Inferior parietal cortex (tissue), 1 donor: ENCODE data around the gene OVCH1.
"Not testable (repeated sequence)": the region's sequence is repeated elsewhere in the genome, so short reads cannot be mapped to it uniquely, and the experiment has no call there.

Experiments used
- DNase-seq: peaks from one replicate; pipeline ENCODE4 v3.0.0-alpha.2; 2016; ENCODE audit errors: extremely low spot score

The OVCH1 gene

DNA sequence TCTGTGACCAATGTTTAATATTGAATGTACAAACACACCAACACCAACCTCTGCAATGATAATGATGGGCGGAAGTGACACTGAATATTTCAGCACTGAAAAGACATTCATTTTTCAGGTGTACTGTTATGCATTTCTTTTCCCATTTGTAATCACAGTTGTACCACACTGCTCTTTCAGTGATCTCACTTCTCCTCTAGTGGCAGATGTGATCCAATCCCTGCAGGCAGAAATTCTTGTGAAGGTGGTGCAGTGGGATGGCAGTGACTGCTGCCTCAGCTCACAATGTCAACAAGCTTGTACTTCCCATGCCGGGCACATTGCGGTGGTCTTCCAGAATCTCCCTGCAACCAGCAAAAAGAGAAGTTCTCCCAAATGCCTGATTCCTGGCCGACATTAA lies 93.5 kb downstream of the OVCH1 start:
- no peak for DNase-seq

DNA sequence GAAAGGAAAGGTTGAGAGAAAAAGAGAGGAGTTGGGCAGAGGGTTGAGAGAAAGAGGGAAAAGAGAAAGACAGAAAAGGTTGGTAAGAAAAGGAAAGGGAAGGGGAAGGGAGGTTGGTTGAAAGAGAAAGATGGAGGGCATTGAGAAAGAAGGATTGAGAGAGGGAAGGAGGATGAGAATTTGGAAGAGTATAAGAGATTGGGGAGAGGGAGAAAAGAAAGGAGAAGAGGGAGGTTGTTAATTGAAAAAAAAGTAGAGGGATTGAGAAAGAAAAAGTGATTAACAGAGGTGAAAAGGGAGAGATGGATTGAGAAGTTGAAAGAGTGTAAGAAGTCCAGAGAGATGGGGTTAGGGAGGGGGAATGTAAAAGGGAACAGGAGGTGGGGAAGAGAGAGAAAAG lies 95.0 kb downstream of the OVCH1 start:
- no peak for DNase-seq

DNA sequence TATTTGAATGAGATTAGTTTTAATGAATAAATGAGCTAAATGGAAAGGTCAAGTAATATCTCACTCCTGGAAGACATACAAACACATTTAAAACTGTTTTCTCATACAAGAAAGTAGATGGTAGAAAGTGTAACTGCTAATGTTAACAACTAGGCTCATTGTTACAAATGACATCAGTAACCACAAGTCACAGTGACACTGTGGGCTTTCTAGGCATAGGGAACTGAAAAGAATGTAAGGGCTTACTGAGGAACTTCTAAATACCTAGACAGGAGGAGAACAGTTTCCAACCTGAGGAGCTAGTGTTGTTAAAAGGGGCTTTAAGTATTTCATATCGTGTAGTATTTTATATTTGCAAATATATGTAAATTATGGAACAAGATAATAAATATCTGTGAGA lies 99.0 kb downstream of the OVCH1 start:
- no peak for DNase-seq

DNA sequence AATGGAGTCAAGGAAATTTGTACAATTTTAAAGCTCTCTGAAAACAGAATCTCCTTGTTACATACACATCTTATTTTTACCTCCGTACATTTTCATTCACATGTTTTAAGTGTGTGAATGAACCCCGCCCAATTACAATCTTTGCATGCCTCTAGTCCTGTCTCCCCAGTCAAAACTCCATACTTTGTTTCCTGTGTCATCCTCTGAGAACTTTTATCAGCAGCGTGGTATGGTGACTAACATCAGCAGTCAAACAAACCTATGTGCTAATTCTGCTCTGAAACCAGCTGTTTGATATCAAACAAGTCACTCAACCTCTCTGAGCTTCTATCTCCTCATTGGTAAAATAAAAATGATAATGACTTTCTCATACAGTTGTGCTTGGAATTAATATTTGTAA lies 100.7 kb downstream of the OVCH1 start:
- no peak for DNase-seq

DNA sequence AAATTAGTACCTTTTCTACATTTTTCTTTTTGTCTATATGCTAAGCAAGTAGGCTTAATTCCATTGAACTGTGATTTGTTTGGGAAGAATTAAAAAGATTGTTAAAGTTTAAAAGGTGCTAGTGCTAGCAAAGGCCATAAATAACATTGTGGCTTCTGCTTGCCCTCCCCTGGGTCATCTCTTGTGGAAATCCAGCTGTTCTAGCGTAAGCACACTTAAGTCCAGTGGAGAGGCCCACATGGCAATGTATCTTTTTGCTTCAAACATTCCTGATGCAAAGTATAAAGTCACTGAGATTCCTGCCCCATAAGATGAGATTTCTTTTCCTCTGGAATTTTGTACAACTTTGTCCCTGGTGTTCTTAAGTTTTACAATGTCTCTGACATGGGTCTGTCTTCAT lies 102.1 kb downstream of the OVCH1 start:
- DNase-seq = no peak

DNA sequence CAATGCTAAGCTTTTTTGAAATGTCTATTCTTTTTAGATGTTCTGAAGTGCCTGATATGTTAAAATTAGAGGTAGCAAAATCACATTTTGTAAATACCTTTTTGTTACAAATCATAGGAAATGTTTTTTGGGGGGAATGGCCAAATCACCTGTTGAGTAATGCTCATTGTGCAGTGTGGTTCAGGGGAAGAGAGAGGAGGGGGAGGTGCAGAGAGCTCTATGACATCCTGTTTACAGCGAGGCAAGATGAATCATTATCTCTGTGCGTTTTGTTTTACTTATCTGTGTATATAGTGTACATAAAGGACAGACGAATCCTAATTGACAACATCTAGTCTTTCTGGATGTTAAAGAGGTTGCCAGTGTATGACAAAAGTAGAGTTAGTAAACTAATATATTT lies 107.1 kb downstream of the OVCH1 start:
- DNase-seq = not testable (repeated sequence)

DNA sequence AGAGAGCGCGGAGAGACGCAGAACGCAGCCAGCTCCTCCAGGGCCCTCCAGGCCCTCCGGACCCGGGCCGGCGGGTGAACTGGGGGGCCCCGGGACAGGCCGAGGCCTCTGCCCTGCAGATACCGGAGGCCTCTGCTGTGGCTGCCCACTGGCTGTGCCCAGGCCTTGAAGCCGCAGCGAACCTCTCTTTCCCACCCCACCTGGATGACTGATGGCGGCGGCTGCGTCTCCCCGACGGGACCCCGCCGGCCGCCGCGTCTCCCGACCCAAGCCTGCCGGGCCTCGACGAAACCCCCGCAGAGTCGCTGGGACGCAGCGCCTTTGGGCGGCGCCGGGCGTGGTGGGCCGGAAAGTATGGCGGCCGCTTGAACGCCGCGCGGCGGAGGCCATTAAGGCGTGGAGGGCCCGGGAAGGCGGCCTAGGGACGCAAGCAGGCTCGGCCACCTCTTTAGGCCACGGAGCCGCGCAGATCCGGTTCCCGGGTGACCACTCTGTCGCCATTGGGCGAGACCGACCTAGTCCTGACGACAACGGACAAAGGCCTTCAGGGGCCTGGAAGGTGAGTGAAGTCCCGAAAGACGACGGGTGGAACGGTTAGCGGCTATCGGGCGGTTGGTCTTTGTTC lies 108.1 kb downstream of the OVCH1 start:
- no peak for DNase-seq

DNA sequence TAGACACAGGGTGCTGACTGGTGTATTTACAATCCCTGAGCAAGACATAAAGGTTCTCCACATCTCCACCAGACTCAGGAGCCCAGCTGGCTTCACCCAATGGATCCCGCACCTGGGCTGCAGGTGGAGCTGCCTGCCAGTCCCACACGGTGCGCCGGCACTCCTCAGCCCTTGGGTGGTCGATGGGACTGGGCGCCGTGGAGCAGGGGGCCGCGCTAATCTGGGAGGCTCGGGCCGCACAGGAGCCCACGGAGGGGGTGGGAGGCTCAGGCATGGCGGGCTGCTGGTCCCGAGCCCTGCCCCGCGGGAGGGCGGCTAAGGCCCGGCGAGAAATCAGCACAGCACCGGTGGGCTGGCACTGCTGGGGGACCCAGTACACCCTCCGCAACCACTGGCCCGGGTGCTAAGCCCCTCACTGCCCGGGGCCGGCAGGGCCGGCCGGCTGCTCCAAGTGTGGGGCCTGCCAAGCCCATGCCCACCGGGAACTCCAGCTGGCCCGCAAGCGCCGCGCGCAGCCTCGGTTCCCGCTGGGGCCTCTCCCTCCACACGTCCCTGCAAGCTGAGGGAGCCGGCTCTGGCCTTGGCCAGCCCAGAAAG lies 111.3 kb downstream of the OVCH1 start:
- not testable (repeated sequence) for DNase-seq

DNA sequence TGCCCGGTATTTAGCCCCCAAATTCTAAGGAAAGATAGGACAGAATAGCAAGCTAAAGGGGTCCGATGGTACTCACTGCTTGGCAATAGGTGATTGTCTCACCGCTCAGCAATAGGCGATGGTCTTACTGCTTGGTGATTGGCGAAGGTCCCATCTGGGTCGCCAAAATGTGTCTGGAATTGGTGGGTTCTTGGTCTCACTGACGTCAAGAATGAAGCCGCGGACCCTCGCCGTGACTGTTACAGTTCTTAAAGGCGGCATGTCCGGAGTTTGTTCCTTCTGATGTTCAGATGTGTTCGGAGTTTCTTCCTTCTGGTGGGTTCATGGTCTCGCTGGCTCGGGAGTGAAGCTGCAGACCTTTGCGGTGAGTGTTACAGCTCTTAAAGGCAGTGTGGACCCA lies 112.3 kb downstream of the OVCH1 start:
- DNase-seq = not testable (repeated sequence)

DNA sequence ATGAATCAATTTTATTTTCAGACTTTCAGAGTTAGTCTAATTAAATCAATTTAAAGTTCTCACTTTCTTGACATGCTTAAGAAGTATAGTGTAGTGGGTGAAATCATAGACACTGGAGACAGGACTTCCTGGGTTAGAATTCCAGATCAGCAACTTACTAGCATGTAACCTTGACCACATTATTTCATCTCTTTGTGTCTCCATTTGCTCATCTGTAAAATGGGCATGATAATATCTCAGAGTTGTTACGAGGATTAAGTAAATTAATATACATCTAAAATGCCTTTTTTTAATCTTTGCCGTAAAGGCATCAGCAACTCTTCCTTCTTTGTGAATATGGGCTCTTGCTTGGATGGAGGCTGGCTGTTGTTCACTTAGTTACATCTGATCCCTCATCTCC lies 115.2 kb downstream of the OVCH1 start:
- DNase-seq = no peak

DNA sequence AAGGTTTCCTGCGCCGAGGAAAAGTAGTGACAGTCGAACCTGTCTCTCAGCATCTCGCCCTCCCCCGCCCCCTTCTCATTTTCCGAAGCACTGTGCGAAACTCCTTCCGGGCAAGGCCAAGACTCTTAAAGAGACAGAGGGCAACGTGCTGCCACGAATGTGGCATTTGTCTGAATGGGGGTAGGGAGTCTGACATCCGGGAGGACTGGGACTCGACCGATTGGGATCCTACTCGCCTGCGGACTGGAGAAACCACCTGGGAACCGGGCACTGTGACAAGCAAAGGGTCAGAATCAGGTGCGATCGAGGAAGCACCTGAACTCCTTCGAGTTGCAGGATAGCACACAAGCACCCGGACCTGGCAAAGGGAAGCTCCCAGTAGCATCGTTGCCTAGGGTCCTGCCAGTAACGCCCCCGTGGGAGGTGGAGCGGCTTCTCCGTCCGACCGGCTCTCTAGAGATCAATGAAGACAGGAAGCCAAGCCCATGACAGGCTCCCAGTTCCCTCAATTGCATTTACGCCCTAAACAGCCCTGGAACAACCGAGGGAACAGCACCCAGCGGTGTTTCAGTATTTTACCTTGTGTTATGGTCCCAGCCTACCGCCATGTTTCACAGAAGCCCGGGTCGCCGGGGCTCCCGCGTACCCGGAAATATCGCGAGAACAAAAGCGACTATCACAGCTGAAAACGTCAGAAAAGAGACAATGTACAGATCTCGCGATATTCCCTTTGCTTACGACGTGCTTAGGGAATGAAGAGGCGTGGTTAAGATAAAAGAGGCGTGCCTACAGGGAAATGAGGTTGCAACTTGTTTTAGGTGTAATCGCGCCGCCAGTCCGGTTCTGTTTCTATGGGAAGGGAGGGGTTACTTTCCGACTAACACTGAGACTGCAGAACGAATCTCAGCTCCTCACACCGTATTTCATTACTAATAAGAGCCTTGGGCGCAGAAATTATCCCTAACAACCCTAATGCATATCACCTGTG lies 116.7 kb downstream of the OVCH1 start, which contains the start of gene ERGIC2:
TSS of gene ERGIC2 (minus strand) at position 637 of the 988 bp plus-strand sequence. CDS start 9,539 bp downstream, outside the sequence.
- DNase-seq = peak; percentile 99
